ENCODE results near the gene REEP5. TPM values are rescaled to one million over a fixed set of nuclear protein-coding genes. Genes with fewer than 3 reads are reported as not detected.
"Not testable (repeated sequence)": the region's sequence is repeated elsewhere in the genome, so short reads cannot be mapped to it uniquely, and the experiment has no call there.

REEP5 gene
- total RNA-seq, 1 experiment from 2014 or later: 18.5 TPM

- H3K27me3 ChIP-seq: no peaks in the 10 kb centered on the region
- peaks cover 86% of the 10 kb centered on the region for H3K36me3 ChIP-seq
- H3K9me3 ChIP-seq: no peaks in the 10 kb centered on the region
- no peak overlapping the region for H3K4me3 ChIP-seq
- DNase-seq: no peak
Measured at GRCh38 chr5:112869948-112870347, 52.1 kb downstream of the REEP5 start.

GRCh38 chr5:112867411-112867810, 54.6 kb downstream of the REEP5 start:
- Histone ChIP-seq H3K27me3 (no peaks in the 10 kb centered on the region), H3K36me3 (peaks cover 91% of the 10 kb centered on the region), H3K9me3 (no peaks in the 10 kb centered on the region), H3K4me3 (no peak overlapping the region)
- no peak for DNase-seq

- Histone ChIP-seq H3K36me3 (peaks cover 90% of the 10 kb centered on the region), H3K27me3 (no peaks in the 10 kb centered on the region), H3K9me3 (no peaks in the 10 kb centered on the region), H3K4me3 (no peak overlapping the region)
- DNase-seq: no peak
Measured at GRCh38 chr5:112866739-112867138, 55.3 kb downstream of the REEP5 start.

GRCh38 chr5:112865128-112865527, 56.9 kb downstream of the REEP5 start:
- H3K36me3 ChIP-seq: peaks cover 77% of the 10 kb centered on the region
- H3K9me3 ChIP-seq: no peaks in the 10 kb centered on the region
- no peaks in the 10 kb centered on the region for H3K27me3 ChIP-seq
- DNase-seq: no peak
- H3K4me3 ChIP-seq: no peak overlapping the region

DNA sequence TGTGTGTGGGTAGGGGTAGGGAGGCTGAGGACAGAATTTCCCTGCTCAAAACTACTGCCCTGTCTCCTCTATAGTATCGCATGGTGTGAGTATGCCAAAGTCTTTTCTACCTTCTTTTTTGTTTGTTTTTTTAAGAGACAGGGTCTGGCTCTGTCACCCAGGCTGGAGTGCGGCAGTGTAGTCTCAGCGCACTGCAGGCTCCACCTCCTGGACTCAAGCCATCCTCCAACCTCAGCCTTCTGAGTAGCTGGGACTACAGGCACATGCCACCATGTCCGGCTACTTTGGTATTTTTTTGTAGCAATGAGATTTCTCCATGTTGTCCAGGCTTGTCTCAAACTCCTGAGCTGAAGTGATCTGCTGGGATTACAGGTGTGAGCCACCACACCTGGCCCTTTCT, 58.5 kb downstream of the REEP5 start:
- Histone ChIP-seq H3K4me3 (no peak overlapping the region), H3K36me3 (peaks cover 61% of the 10 kb centered on the region), H3K9me3 (no peaks in the 10 kb centered on the region), H3K27me3 (no peaks in the 10 kb centered on the region)
- DNase-seq: no peak

- Histone ChIP-seq H3K9me3 (no peaks in the 10 kb centered on the region), H3K27me3 (0 out of 2 replicates have a peak, but pooled peaks cover under 1% of the 10 kb centered on the region), H3K4me3 (peak overlapping the region; percentile 88), H3K36me3 (peaks cover 46% of the 10 kb centered on the region)
- DNase-seq: no peak
Measured at GRCh38 chr5:112862085-112862484, 59.9 kb downstream of the REEP5 start.

- no peak for DNase-seq
- peaks cover 42% of the 10 kb centered on the region for H3K36me3 ChIP-seq
- H3K4me3 ChIP-seq: peak overlapping the region; percentile 88
- no peaks in the 10 kb centered on the region for H3K9me3 ChIP-seq
- 0 out of 2 replicates have a peak, but pooled peaks cover 3% of the 10 kb centered on the region for H3K27me3 ChIP-seq
Measured at GRCh38 chr5:112861638-112861985, 60.4 kb downstream of the REEP5 start.

GRCh38 chr5:112860929-112861637, 60.9 kb downstream of the REEP5 start, which contains the start of gene SRP19:
SRP19 (plus strand) TSS chr5:112861287; CDS start chr5:112861377, 90 bp downstream.
- no peaks in the 10 kb centered on the region for H3K9me3 ChIP-seq
- H3K4me3 ChIP-seq: peak within 1 kb of the TSS; percentile 88
- H3K36me3 ChIP-seq: peaks cover 36% of the 10 kb centered on the region
- DNase-seq: peak; percentile 98
- H3K27me3 ChIP-seq: peaks cover 3% of the 10 kb centered on the region; the same call in 1 of the 2 replicates

DNA sequence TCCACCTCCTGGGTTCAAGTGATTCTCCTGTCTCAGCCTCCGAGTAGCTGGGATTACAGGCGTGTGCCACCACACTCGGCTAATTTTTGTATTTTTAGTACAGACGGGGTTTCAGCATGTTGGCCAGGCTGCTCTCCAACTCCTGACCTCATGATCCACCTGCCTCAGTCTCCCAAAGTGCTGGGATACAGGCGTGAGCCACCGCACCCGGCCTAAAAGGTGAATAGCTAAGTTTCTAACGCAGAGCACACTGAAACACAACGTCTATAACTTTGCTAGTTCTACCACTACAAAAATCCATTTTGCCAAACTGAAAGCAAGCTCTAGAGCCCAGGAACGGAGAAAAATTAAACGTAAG, 61.5 kb downstream of the REEP5 start:
- H3K9me3 ChIP-seq, H3K27me3 ChIP-seq, DNase-seq: not testable (repeated sequence)
- Histone ChIP-seq H3K36me3 (peaks cover 33% of the 10 kb centered on the region), H3K4me3 (peak overlapping the region; percentile 88)

DNA sequence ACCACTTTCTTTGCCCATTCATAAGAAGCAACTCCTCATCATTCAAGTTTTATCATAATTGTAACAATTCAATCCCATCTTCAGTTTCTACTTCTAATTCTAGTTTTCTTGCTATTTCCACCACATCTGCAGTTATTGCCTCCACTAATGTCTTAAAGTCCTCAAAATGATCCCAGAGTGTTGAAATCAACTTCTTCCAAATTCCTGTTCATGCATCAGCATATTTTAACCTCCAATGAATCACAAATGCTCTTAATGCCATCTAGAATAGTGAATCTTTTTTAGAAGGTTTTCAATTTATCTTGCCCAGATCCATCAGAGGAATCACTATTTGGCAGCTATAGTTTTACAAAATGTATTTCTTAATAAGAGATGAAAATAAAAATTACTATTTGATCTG, 64.2 kb downstream of the REEP5 start:
- H3K4me3 ChIP-seq: no peak overlapping the region
- peaks cover 8% of the 10 kb centered on the region; the same call in 1 of the 2 replicates for H3K9me3 ChIP-seq
- DNase-seq: no peak
- H3K27me3 ChIP-seq: peaks cover 6% of the 10 kb centered on the region; the same call in 1 of the 2 replicates
- peaks cover 8% of the 10 kb centered on the region for H3K36me3 ChIP-seq

DNA sequence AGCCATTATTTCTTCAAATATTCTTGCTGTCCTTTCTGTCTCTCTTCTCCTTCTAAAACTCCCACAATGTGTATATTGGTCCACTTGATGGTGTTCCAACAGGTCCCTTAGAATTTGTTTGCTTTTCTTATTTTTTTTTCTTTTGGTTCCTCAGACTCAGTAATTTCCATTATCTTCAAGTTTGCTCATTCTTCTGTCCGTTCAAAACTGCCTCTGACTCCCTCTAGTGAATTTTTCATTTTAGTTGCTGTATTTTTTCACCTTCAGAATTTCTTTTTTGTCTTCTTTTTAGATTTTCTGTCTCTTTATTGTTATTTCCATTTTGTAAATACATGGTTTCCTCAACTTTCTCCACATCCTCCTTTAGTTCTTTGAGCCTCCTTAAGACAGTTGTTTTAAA, 67.4 kb downstream of the REEP5 start:
- no peak for DNase-seq
- Histone ChIP-seq H3K27me3 (peaks cover 6% of the 10 kb centered on the region; the same call in 1 of the 2 replicates), H3K36me3 (no peaks in the 10 kb centered on the region), H3K4me3 (no peak overlapping the region), H3K9me3 (peaks cover 8% of the 10 kb centered on the region; the same call in 1 of the 2 replicates)

- Histone ChIP-seq H3K4me3 (no peak overlapping the region), H3K36me3 (no peaks in the 10 kb centered on the region), H3K9me3 (peaks cover 5% of the 10 kb centered on the region; the same call in 1 of the 2 replicates), H3K27me3 (peaks cover 2% of the 10 kb centered on the region; the same call in 1 of the 2 replicates)
- DNase-seq: no peak
Measured at GRCh38 chr5:112849912-112850311, 72.1 kb downstream of the REEP5 start.

DNA sequence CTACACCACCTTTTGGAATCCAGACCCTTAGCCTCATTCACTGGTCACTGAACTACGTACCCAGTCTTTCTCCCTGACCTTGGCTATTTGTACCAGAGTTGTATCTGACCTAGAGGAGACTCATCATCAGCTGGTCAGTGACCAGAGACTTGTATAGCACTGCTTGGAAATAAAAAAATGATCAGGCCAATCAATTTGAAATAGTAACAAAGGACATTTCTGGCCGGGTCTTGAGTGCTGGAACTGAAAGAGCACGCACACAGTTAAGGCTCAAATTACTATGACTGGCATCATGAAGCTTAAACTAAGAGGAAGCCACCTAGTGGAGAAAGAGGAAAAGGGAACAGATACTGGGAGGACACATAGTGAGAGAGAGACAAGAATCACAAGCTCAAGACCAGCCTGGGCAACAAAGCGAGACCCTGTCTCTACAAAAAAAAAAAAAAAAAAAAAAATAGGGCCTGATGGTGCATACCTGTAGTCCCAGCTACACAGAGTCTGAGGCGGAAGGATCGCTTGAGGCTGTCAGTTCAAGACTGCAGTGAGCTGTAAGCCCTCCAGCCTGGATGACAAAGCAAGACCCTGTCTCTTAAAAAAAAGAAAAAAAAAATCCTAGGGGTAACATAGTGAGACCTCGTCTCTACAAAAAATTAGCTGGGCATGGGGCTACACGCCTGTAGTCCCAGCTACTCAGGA, 73.8 kb downstream of the REEP5 start:
- Histone ChIP-seq H3K36me3 (no peaks in the 10 kb centered on the region; the same call in none of the 2 replicates), H3K27me3 (no peaks in the 10 kb centered on the region), H3K4me3 (no peak overlapping the region), H3K9me3 (no peaks in the 10 kb centered on the region)
- DNase-seq: peak; percentile 14

DNA sequence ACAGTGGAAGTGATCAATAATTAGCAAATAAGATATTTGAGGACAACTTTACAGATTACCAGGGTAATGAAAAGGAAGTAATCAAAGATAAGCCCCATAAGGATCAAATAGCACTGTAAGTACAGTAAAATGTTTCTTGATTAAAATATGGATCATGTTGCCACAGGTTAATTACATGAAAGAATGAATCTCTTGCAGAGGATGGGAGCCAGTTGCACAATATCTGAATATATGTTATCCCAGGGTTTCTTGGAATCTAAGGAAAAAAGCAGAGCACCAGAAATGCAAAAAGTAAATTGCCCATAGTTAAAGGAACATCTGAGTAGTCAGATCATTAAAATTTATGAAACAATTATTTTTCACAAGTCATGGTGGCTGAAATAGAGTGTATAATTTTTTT, 74.7 kb downstream of the REEP5 start:
- Histone ChIP-seq H3K9me3 (no peaks in the 10 kb centered on the region), H3K36me3 (peaks cover 4% of the 10 kb centered on the region), H3K27me3 (no peaks in the 10 kb centered on the region), H3K4me3 (no peak overlapping the region)
- no peak for DNase-seq

GRCh38 chr5:112846556-112846955, 75.5 kb downstream of the REEP5 start:
- peaks cover 8% of the 10 kb centered on the region for H3K36me3 ChIP-seq
- H3K4me3 ChIP-seq: no peak overlapping the region
- H3K27me3 ChIP-seq: no peaks in the 10 kb centered on the region
- H3K9me3 ChIP-seq: no peaks in the 10 kb centered on the region
- no peak for DNase-seq

GRCh38 chr5:112844489-112844888, 77.5 kb downstream of the REEP5 start:
- DNase-seq: no peak
- H3K27me3 ChIP-seq: no peaks in the 10 kb centered on the region
- H3K9me3 ChIP-seq: no peaks in the 10 kb centered on the region
- peaks cover 24% of the 10 kb centered on the region for H3K36me3 ChIP-seq
- H3K4me3 ChIP-seq: no peak overlapping the region

- DNase-seq: no peak
- Histone ChIP-seq H3K27me3 (no peaks in the 10 kb centered on the region), H3K4me3 (no peak overlapping the region), H3K9me3 (no peaks in the 10 kb centered on the region), H3K36me3 (peaks cover 39% of the 10 kb centered on the region)
Measured at GRCh38 chr5:112833971-112834370, 88.1 kb downstream of the REEP5 start.

DNA sequence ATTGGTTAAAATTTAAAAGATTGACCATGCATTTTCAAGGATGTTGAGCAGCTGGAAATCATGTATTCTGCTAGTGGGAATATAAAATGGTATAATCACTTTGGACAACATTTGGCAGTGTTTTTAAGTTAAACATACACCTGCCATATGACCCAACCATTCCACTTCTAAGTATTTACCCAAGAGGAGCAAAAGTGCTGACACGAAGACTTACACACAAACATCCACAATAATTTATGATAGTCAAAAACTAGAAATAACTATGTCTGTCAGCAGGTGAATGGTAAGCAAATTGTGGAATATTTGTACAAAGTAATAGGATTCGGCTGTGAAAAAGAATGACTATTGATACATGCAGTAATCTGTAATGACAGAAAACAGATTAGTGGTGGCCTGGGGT, 91.6 kb downstream of the REEP5 start:
- H3K27me3 ChIP-seq: no peaks in the 10 kb centered on the region; the same call in 1 of the 2 replicates
- peaks cover 40% of the 10 kb centered on the region for H3K36me3 ChIP-seq
- no peak for DNase-seq
- H3K4me3 ChIP-seq: no peak overlapping the region
- H3K9me3 ChIP-seq: no peaks in the 10 kb centered on the region

Measured in MG63 (cell line).